ENCODE measurements around the gene SSR4. TPM values are rescaled to one million over a fixed set of nuclear protein-coding genes. Genes with fewer than 3 reads are reported as not detected.

The SSR4 gene
- polyA plus RNA-seq, 2 of the 4 experiments (the other 2 are of a cell fraction), result 212 to 352 TPM

DNA sequence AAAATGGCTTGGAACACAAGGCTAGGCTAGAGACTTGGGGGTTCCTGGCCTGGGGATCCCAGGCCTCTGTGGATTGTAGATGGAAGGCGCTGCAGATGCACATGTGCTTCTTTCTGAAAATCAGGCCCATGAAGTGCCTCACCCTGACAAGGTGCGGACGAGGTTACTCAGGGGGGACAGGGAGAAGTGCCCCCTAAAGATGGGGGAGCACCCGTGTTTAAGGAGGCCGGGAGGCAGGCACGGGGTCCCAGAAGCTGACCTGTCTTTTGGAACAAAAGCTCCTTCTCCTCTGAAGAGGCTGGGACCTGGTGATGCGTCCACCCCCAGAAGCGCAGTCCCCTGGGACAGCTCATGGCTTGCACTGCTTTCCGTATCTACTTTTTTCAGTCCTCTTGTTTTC lies 33.4 kb downstream of the SSR4 start:
- TF ChIP-seq FOSB (CRISPR knock-in tag; IDR thresholded peaks at IDR 0.05) (no peak), RCOR1 (IDR thresholded peaks at IDR 0.05; ENCODE audit: low read depth, low read length) (no peak), TP53 (CRISPR knock-in tag; IDR thresholded peaks at IDR 0.05) (no peak), HOXA7 (CRISPR knock-in tag; IDR thresholded peaks at IDR 0.05) (no peak), BHLHE40 (IDR thresholded peaks at IDR 0.05; ENCODE audit: low read depth, low read length) (no peak), POLR2A (IDR thresholded peaks at IDR 0.05; ENCODE audit: low read length) (no peak), ZSCAN20 (CRISPR knock-in tag; IDR thresholded peaks at IDR 0.05) (no peak), POLR2AphosphoS2 (conservative IDR thresholded peaks at IDR 0.05; ENCODE audit: low read length) (no peak), TFCP2L1 (CRISPR knock-in tag; IDR thresholded peaks at IDR 0.05) (no peak), EP300 (IDR thresholded peaks at IDR 0.05) (no peak), RARB (CRISPR knock-in tag; IDR thresholded peaks at IDR 0.05) (no peak), CHD4 (IDR thresholded peaks at IDR 0.05; ENCODE audit: borderline replicate concordance) (no peak), FOSL2 (IDR thresholded peaks at IDR 0.05) (no peak), FOSL2 (CRISPR knock-in tag; IDR thresholded peaks at IDR 0.05) (no peak), HOXB13 (CRISPR knock-in tag; IDR thresholded peaks at IDR 0.05; ENCODE audit: low read depth) (no peak), JUNB (IDR thresholded peaks at IDR 0.05) (no peak)
- TF ChIP-seq, protein P1, sequence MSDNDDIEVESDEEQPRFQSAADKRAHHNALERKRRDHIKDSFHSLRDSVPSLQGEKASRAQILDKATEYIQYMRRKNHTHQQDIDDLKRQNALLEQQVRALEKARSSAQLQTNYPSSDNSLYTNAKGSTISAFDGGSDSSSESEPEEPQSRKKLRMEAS (IDR thresholded peaks at IDR 0.05), result no peak
- TF ChIP-seq, protein P2, sequence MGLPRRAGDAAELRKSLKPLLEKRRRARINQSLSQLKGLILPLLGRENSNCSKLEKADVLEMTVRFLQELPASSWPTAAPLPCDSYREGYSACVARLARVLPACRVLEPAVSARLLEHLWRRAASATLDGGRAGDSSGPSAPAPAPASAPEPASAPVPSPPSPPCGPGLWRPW (IDR thresholded peaks at IDR 0.05), result no peak
- TF ChIP-seq, protein P3, sequence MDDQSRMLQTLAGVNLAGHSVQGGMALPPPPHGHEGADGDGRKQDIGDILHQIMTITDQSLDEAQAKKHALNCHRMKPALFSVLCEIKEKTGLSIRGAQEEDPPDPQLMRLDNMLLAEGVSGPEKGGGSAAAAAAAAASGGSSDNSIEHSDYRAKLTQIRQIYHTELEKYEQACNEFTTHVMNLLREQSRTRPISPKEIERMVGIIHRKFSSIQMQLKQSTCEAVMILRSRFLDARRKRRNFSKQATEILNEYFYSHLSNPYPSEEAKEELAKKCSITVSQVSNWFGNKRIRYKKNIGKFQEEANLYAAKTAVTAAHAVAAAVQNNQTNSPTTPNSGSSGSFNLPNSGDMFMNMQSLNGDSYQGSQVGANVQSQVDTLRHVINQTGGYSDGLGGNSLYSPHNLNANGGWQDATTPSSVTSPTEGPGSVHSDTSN (IDR thresholded peaks at IDR 0.05), result no peak
- TF ChIP-seq, protein P4, sequence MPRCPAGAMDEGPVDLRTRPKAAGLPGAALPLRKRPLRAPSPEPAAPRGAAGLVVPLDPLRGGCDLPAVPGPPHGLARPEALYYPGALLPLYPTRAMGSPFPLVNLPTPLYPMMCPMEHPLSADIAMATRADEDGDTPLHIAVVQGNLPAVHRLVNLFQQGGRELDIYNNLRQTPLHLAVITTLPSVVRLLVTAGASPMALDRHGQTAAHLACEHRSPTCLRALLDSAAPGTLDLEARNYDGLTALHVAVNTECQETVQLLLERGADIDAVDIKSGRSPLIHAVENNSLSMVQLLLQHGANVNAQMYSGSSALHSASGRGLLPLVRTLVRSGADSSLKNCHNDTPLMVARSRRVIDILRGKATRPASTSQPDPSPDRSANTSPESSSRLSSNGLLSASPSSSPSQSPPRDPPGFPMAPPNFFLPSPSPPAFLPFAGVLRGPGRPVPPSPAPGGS (IDR thresholded peaks at IDR 0.05), result no peak
- ChIA-PET POLR2A (no interaction called here), CTCF (interaction anchor here (1.2 kb wide), 1 partner anchor 65 kb away, joined by 4 read pairs; no protein-coding TSS in a partner anchor)
- H3K4me3 ChIP-seq, result no peak overlapping the region
- WGBS (ENCODE audit: missing lambda C conversion rate), result 91% methylated on average over 8 of the region's 9 CpGs
- ATAC-seq (no peak), DNase-seq (ENCODE audit: low read depth in 1 of 2, low spot score in 1 of 2) (no peak), FAIRE-seq (no peak)
- no peak overlapping the region for H3K4me2 ChIP-seq
- 0 out of 3 replicates have a peak, but pooled peaks cover 8% of the 10 kb centered on the region for H3K4me1 ChIP-seq
- H3K27ac ChIP-seq, result no peak overlapping the region
- no peaks in the 10 kb centered on the region for H3K9me3 ChIP-seq

DNA sequence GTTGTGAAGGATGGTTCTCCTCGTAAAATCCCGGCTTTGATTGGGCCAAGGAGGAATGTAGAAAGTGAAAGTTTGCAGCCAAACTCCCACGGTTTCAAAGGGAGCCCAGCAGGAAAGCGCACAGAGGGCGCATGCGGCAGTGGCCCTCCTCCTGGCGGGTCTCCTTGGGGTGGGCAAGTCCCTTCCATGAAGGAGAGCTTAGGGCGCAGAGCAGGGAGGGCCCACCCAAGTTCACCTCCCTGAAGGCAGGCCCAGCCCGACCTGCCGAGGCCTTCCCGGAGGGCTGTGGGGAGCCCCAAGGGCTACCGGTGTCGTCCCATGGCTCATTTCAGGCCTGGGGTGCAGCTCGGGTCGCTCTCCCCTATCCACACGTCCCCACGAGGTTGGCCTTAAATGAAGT lies 33.8 kb downstream of the SSR4 start:
- ChIA-PET CTCF (interaction anchor here (1.2 kb wide), 1 partner anchor 65 kb away, joined by 4 read pairs; no protein-coding TSS in a partner anchor), POLR2A (no interaction called here)
- 90% methylated on average over 15 of the region's 17 CpGs for WGBS (ENCODE audit: missing lambda C conversion rate)
- Histone ChIP-seq H3K27ac (no peak overlapping the region), H3K9me3 (no peaks in the 10 kb centered on the region), H3K4me1 (0 out of 3 replicates have a peak, but pooled peaks cover 8% of the 10 kb centered on the region), H3K4me3 (peak overlapping the region; percentile 60; the same call in 1 of the 3 replicates), H3K4me2 (peak overlapping the region; percentile 100; the same call in 2 of the 3 replicates)
- FAIRE-seq, result no peak
- ATAC-seq, result peak in 1 of 2 experiments; percentile 6; a peak in 2 of 6 replicates
- no peak for DNase-seq (ENCODE audit: low read depth in 1 of 2, low spot score in 1 of 2)
- TF ChIP-seq RARB (CRISPR knock-in tag; IDR thresholded peaks at IDR 0.05) (no peak), POLR2A (IDR thresholded peaks at IDR 0.05; ENCODE audit: low read length) (no peak), NPAS2 (CRISPR knock-in tag; IDR thresholded peaks at IDR 0.05; ENCODE audit: borderline replicate concordance) (no peak), CBX8 (IDR thresholded peaks at IDR 0.05) (no peak), RCOR1 (IDR thresholded peaks at IDR 0.05; ENCODE audit: low read depth, low read length) (no peak), MYC (IDR thresholded peaks at IDR 0.05; ENCODE audit: borderline replicate concordance, low read length) (no peak), MAZ (IDR thresholded peaks at IDR 0.05; ENCODE audit: borderline replicate concordance, low read depth, low read length) (no peak), RFX5 (IDR thresholded peaks at IDR 0.05) (no peak), EHMT2 (IDR thresholded peaks at IDR 0.05; ENCODE audit: low read depth) (no peak), ZC3H11A (IDR thresholded peaks at IDR 0.05) (no peak), RAD21 (conservative IDR thresholded peaks at IDR 0.05 in 1 of 2, IDR thresholded peaks at IDR 0.05 in 1 of 2) (no peak), CEBPB (IDR thresholded peaks at IDR 0.05) (no peak), FOSL2 (IDR thresholded peaks at IDR 0.05) (no peak), FOSL2 (CRISPR knock-in tag; IDR thresholded peaks at IDR 0.05) (no peak), JUN (IDR thresholded peaks at IDR 0.05) (no peak)
- TF ChIP-seq, protein P5, sequence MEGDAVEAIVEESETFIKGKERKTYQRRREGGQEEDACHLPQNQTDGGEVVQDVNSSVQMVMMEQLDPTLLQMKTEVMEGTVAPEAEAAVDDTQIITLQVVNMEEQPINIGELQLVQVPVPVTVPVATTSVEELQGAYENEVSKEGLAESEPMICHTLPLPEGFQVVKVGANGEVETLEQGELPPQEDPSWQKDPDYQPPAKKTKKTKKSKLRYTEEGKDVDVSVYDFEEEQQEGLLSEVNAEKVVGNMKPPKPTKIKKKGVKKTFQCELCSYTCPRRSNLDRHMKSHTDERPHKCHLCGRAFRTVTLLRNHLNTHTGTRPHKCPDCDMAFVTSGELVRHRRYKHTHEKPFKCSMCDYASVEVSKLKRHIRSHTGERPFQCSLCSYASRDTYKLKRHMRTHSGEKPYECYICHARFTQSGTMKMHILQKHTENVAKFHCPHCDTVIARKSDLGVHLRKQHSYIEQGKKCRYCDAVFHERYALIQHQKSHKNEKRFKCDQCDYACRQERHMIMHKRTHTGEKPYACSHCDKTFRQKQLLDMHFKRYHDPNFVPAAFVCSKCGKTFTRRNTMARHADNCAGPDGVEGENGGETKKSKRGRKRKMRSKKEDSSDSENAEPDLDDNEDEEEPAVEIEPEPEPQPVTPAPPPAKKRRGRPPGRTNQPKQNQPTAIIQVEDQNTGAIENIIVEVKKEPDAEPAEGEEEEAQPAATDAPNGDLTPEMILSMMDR (IDR thresholded peaks at IDR 0.05), result no peak
- TF ChIP-seq, protein P6, sequence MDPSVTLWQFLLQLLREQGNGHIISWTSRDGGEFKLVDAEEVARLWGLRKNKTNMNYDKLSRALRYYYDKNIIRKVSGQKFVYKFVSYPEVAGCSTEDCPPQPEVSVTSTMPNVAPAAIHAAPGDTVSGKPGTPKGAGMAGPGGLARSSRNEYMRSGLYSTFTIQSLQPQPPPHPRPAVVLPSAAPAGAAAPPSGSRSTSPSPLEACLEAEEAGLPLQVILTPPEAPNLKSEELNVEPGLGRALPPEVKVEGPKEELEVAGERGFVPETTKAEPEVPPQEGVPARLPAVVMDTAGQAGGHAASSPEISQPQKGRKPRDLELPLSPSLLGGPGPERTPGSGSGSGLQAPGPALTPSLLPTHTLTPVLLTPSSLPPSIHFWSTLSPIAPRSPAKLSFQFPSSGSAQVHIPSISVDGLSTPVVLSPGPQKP (IDR thresholded peaks at IDR 0.05; ENCODE audit: low read depth, low read length), result no peak
- TF ChIP-seq, protein P4 (IDR thresholded peaks at IDR 0.05), result no peak

Measured in A549 (cell line).